Subcutaneous adipose tissue (tissue), 4 donors: ENCODE results near the gene MAN2A1. TPM values are rescaled to one million over a fixed set of nuclear protein-coding genes. Genes with fewer than 3 reads are reported as not detected.

ENCODE experiments used
- total RNA-seq, 4 donors: library from RNA; depleted of rRNA; stranded (reverse); fragments of >200 nt; gene quantifications; one replicate each; pipeline ENCODE4 v1.1.0, GENCODE V29; 2016
- TF ChIP-seq, protein P1 (sequence below): fragments of 450-650 bp; IDR thresholded peaks from one replicate; pipeline ENCODE4 v1.5.1; 2016; ENCODE audit warnings: low read depth, mild to moderate bottlenecking, control low read depth, antibody characterized with exemption, moderate library complexity

Gene MAN2A1
- total RNA-seq, 4 donors from 2014 or later, result 42.8 to 67.8 (median 54.4) TPM

DNA sequence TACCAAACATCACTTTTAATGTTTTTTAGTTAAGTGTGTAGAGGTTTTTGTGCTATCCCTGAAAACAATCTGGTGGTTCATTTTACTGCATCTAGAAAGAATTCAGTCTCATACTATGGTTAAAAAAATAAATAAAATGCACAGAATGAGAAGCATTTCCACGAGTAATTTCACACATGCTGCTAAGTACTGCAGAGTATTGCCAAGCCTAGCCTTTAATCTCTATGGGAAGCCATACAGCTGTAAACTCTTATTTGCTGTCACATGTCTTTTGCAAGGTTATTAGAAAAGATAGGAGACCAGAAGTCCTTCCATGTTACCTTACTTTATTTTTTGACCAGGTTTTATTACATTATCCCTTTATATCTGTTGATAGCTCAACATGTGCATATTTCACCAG is 37.6 kb upstream of the MAN2A1 start:
- TF ChIP-seq, protein P1, sequence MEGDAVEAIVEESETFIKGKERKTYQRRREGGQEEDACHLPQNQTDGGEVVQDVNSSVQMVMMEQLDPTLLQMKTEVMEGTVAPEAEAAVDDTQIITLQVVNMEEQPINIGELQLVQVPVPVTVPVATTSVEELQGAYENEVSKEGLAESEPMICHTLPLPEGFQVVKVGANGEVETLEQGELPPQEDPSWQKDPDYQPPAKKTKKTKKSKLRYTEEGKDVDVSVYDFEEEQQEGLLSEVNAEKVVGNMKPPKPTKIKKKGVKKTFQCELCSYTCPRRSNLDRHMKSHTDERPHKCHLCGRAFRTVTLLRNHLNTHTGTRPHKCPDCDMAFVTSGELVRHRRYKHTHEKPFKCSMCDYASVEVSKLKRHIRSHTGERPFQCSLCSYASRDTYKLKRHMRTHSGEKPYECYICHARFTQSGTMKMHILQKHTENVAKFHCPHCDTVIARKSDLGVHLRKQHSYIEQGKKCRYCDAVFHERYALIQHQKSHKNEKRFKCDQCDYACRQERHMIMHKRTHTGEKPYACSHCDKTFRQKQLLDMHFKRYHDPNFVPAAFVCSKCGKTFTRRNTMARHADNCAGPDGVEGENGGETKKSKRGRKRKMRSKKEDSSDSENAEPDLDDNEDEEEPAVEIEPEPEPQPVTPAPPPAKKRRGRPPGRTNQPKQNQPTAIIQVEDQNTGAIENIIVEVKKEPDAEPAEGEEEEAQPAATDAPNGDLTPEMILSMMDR, result no peak

DNA sequence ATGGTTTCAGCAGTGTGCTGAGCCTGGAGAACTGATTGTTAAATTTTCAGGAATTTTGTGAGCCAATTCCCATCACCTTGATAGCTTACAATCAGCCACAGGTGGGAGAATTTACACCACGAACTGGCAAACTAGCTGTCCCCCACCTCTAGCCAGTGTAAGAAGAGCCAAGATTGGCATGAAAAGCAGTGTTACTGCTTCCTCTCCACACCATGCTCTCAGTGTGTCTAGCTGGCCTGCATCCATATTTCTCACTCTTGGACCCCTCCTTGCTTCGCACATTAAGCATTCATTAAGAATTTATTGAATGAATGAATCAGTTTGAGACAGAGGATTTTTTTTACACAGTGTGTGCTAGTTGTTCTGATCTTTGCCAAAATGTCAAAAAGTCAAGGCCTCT is 36.7 kb upstream of the MAN2A1 start:
- TF ChIP-seq, protein P1, result no peak

DNA sequence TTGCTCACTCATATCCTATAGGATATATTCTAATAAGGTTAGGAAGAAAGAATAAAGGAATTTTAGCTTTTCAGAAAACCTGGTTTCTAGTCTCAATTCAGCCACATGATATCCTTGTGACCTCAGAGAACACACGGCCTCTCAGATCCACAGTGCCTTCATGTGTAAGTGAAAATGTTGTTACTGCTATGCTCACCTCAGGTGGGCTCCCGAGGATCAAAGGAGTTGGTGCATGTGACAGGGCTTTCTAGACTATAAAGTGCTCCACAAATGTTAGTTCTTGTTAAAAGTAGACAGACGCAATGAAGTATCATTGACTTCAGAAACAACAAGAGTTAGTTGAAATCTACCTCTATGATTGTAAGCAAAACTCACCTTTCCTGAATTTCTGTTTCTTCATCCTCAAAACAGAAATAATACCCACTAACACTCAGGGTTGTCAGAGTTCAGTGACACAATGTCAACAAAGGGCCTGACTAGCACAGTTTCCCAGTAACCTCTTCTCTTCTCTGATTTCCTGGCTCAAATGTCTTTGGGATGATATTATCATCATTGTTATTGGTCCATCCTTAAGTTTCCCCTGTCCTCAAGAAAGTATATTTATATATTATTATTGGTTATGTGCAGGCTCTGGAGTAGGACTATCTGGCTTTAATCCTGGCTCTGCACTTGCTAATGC is 36.0 kb upstream of the MAN2A1 start:
- TF ChIP-seq, protein P1, result no peak

DNA sequence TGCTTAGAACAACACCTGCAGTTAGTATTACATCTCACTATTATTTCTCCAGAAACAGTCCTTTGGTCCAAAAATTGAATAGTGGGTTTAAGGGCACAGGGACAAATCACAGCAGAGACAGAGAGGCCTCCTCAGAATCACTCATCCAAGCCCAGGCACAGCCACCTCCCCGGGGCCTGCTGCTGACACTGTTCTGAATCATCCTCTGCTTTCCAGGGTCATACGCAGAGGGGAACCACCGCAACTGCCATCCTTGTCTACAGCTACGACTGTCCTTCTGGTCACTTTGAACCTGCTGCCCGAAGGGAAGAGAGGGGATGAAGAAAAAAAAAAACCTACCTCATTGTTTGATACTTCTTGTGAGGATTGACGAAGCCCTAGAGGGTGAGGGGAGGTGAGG is 35.3 kb upstream of the MAN2A1 start:
- TF ChIP-seq, protein P1, result no peak

DNA sequence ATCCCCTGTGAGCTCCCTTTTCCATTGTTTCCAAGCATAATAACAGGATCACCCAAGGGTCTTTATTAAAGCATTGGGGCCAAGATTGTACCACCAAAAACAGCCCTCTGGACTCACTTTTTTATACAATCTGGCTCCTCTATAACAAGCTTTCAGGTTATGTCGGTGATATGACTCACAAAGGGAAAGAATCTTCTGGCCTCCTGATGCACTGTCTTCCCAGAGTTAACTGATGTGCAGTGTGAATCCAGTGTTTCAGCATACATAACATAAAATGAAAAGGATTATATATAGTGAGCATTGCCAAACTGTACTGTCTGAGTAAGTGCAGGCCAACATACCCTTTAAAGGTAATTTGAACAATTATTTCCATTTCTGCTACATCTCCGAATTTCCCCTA is 33.9 kb upstream of the MAN2A1 start:
- TF ChIP-seq, protein P1, result no peak

DNA sequence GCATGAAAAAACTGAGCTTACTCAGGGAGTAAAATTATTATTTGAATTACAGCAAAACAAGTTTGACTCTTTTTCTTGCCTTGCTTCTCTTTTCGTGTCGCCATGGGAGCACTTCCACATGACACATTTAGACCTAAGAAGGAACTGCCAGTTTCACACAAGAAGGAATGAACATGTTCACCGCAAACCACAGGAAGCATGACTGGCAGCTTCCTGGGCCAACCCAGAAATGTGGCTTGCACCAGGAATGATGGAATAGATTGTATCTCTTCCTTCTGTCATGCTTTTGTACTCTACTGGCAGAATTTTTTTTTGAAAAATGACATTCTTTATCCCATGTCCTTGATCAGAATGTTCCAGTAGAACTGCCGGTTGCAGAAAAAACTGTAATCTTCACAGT is 32.9 kb upstream of the MAN2A1 start:
- TF ChIP-seq, protein P1, result no peak

DNA sequence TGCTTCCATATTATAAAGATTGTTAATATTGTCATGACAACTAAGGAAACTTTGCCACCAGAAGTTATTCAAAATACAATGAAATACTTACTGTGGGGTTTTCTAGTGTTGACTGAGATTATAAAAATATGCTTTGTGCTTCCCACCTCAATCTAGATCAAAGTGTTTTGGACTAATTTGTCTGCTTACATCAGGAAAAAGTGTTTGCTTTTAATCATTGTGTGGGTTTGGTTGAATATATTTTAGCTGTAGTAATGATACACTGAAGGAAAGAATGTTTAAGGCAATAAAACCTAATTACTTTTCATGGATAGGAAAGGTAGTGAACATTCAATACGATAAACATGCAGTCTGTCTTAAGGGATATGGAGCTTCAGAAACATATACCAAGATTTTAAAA is 29.8 kb upstream of the MAN2A1 start:
- TF ChIP-seq, protein P1, result no peak
